GM21367 (cell line): ENCODE data around the gene FAM117A.

Source experiments
- ATAC-seq: cut with Tn5 transposase; IDR thresholded peaks from one replicate; pipeline ENCODE4 v1.9.1; 2021; ENCODE audit not compliant: unreplicated experiment

The FAM117A gene

GRCh38 chr17:49715216-49715615 lies 48.7 kb downstream of the FAM117A start:
- no peak for ATAC-seq

DNA sequence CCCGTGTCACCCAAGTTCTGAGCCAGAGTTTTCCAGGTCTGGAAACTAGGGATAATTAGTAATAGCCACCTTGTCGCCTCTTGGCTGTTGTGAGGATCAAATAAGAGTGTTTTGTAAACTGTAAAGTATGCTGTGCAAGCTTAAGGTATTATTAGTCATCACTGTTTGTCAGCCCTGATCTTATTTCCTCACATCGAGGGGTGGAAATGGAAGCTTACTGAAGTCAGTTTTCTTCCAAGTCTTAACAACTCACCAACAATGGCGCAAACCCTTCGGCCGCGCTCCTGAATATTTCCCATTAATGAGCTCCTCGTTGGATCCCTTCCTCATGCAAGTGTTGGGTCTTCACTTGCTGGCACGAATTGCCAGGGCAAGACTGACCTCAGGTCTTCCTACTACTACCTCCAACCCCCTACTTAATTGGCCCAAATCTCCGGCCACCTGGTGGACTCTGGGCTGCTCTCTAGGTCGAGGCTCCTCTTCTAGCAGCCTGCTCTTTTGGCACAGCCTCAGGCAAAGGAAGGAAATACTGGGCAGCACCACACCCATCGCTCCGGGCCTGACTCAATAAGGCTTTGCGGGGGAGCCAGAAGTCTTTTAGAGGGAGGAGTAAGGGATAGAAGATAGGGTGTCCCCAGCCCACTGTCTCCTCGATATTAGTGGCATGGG lies 55.3 kb downstream of the FAM117A start:
- ATAC-seq, result no peak

GRCh38 chr17:49707608-49708514 lies 56.1 kb downstream of the FAM117A start, which contains the start of gene SLC35B1:
Gene SLC35B1, minus strand, starts transcription at chr17:49707964. Its CDS starts 131 bp downstream, at chr17:49707833.
- ATAC-seq, result peak; percentile 78

GRCh38 chr17:49707246-49707607 lies 56.7 kb downstream of the FAM117A start:
- no peak for ATAC-seq

GRCh38 chr17:49705254-49705653 lies 58.7 kb downstream of the FAM117A start:
- no peak for ATAC-seq

- ATAC-seq, result no peak
These were observed 60.2 kb downstream of the FAM117A start for GRCh38 chr17:49703557-49704277.

GRCh38 chr17:49700960-49701359 lies 63.0 kb downstream of the FAM117A start:
- ATAC-seq, result no peak

GRCh38 chr17:49699966-49700575 lies 63.9 kb downstream of the FAM117A start:
- ATAC-seq, result no peak

DNA sequence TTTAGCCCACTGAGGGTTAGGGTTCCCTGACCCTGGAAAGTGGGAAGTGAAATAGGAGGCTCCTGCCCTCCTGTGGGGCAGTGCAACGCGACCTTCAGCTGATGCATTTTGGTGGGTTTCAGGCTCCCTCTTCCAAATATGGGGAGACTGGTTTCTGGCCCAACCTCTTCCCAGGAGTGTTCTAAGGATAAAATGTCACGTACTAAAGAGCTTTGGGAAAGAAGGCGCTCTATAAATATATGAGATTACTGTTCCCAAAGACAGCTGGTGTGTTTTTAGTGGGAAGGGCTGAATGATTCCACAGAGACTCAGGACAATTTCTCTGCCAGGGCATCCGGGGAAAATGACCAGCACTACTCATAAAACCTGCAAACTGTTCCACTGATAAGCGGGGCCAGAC lies 65.9 kb downstream of the FAM117A start:
- ATAC-seq, result no peak

- ATAC-seq, result no peak
These were observed 67.6 kb downstream of the FAM117A start for GRCh38 chr17:49696233-49696761.

GRCh38 chr17:49695698-49696232 lies 68.2 kb downstream of the FAM117A start:
- no peak for ATAC-seq

DNA sequence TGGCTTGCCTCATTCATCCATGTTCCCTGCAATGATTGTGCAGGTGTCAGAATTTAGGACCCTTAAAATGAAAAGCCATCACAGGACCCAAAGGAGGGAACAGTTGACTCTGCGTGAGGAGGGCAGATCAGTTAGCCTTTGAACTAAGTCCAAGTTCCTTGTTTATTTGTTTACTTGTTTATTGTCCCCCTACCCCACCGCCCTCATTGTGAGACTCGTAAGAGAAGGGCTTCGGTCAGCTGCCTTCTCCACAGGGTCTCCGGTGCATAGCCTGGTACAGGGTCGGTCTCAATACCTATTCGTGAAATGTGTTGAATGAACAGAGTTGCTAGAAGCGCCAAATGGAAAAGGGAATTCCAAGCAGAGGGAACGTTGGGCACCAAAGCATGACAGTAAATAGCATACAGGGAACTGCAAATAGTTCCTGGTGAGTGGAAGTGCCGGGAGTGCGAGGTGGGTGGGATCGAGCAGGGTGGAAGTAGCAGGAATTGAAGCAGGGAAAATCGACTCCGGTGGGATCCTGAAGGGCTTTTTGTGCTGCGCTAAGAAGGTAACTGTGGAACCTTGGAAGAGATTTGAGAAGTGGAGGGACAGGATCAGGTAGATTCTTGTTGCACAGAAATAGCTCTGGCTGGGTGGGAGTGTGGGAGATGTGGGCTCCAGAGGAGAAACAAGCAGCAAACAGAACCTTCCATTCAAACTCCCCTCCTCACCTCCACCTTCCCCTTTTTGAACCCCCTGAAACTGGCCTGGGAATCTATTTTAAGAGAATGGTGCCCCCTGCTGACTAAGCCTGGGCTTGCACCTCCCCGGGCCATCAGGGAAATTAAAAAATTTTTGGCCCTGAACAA lies 68.9 kb downstream of the FAM117A start:
- ATAC-seq, result no peak

GRCh38 chr17:49692751-49693150 lies 71.2 kb downstream of the FAM117A start:
- ATAC-seq, result no peak

DNA sequence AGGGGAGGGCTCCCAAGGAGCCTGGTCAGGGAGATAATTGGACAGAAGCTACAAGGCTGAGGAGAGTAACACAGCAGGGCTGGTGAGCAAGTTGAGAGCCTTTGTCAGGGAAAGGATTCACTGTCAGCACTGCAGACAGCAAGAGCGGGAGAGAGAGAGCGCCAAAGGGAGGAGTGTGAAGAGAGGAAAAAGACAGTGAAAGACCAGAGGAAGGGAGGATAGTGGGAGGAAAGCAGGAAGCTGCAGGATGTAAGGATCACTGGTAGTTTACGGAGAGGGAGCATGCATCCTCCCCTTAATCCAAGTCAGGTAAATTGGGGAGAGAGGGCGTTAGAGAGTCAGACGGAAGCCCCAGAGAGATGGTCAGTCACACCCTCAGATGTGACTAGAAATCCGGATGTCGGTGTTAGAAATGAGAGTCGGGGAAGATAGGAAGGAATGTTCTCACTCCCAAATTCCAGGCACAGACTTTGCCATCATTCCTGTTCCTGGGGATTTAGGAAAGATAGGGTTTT lies 72.2 kb downstream of the FAM117A start:
- ATAC-seq, result no peak

- no peak for ATAC-seq
These were observed 72.8 kb downstream of the FAM117A start for GRCh38 chr17:49691086-49691676.

DNA sequence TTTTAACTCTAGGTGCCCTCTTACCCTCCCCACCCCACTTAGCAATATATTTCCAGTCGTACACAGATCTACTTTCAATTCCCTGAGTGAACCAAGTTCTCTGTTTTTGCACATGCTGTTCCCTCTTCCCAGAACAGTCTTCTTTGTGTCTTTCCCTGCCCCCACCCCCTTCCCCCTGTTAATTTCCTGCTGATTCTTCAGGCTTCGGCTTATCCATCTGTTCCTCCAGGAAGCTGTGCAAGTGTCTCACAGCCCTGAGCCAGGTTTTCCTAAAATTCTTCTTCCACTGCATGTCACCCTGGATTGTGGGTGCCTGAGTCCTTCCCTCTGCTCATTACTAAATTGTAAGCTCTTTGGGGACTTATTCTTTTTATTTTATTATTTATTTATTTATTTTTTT lies 73.7 kb downstream of the FAM117A start:
- ATAC-seq, result no peak

DNA sequence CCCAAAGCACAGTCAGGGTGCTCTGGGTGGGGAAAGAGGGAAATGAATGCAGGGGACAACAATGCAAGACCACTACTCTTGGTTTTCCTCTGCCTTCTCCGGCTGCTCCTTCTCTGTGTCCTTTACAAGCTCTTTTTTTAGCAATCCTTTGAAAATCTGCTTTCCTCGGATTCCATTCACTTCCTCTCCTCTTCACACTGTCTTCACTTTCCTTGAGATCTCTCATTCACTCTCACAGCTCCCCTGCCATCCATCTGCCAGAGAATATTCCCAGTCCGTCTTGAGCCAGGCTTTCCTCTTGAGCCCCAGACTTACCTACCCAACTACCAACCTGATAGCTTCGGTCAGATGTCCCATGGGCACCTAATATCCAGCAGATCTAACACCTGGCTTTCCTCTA lies 75.1 kb downstream of the FAM117A start:
- no peak for ATAC-seq

DNA sequence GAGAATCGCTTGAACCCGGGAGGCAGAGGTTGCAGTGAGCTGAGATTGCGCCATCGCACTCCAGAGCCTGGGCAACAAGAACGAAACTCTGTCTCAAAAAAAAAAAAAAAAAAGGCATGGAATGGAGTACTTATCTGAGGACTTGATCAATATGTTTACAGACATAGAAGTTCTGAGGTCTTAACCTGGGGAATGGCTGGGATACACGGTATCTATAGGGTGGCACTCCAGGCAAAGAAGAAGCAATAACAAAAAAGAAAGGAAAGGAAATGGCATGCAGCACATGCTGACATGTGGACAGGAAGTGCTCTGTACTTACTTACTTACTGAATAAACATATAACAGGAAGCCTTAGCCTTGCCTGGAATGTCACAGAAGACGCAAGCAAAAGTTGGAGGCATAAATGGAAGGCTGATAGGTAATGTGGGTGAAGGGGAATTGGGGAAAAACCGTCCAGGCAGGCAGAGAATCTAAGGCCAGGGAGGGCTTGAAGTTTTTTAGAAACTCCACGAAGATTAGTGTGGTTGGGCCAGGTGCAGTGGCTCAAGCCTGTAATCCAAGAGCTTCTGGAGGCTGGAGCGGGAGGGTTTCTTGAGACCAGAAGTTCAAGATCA lies 75.9 kb downstream of the FAM117A start:
- no peak for ATAC-seq
